Omental fat pad (tissue), 4 donors: ENCODE results near the gene SPAG5. TPM values are rescaled to one million over a fixed set of nuclear protein-coding genes. Genes with fewer than 3 reads are reported as not detected.
A peak's percentile ranks its signal among the peaks of the same experiment; 100 is the strongest.

Experiments
- ATAC-seq: fragments of 150-250 bp; one replicate; pipeline ENCODE4 v1.9.1; 2016; ENCODE audit warnings: mild to moderate bottlenecking, moderate library complexity; ENCODE audit not compliant: low FRiP score
- DNase-seq: peaks from one replicate; pipeline ENCODE4 v3.0.0-alpha.2; 2019; ENCODE audit warnings: low spot score
- total RNA-seq, 4 donors: library from RNA; depleted of rRNA; stranded (reverse); fragments of >200 nt; gene quantifications; one replicate each; pipeline ENCODE4 v1.1.0, GENCODE V29; 2016
- TF ChIP-seq, protein P1 (sequence below), 3 donors: fragments of 450-650 bp; IDR thresholded peaks; one replicate each; pipeline ENCODE4 v1.5.1; 2016 to 2017; ENCODE audit warnings: antibody characterized with exemption in 3 of 3, mild to moderate bottlenecking in 3 of 3, moderate library complexity in 2 of 3

SPAG5 gene
- total RNA-seq, 4 donors from 2014 or later = 0.50 to 12.0 (median 4.5) TPM

DNA sequence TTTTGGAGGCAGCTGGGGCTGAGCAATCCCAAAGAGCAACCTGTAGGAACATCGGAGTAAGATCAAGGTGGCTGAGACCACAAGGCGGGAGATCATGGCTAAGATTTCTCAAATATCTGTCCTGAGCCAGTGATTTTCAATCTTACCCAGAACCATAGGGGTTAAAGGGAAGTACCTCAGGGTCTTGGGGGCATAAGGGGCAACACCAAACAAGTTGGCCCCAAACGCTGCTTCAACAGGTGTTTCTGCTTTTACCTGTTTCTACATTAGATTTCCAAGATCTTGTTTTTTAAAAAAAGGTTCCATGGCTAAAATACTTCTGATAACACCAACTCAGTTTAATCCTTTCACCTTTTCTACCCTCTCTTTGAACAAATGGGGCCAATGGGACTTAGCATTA is 43.8 kb downstream of the SPAG5 start:
- TF ChIP-seq, protein P1, sequence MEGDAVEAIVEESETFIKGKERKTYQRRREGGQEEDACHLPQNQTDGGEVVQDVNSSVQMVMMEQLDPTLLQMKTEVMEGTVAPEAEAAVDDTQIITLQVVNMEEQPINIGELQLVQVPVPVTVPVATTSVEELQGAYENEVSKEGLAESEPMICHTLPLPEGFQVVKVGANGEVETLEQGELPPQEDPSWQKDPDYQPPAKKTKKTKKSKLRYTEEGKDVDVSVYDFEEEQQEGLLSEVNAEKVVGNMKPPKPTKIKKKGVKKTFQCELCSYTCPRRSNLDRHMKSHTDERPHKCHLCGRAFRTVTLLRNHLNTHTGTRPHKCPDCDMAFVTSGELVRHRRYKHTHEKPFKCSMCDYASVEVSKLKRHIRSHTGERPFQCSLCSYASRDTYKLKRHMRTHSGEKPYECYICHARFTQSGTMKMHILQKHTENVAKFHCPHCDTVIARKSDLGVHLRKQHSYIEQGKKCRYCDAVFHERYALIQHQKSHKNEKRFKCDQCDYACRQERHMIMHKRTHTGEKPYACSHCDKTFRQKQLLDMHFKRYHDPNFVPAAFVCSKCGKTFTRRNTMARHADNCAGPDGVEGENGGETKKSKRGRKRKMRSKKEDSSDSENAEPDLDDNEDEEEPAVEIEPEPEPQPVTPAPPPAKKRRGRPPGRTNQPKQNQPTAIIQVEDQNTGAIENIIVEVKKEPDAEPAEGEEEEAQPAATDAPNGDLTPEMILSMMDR (IDR thresholded peaks at IDR 0.05) = no peak
- ATAC-seq = no peak
- no peak for DNase-seq

DNA sequence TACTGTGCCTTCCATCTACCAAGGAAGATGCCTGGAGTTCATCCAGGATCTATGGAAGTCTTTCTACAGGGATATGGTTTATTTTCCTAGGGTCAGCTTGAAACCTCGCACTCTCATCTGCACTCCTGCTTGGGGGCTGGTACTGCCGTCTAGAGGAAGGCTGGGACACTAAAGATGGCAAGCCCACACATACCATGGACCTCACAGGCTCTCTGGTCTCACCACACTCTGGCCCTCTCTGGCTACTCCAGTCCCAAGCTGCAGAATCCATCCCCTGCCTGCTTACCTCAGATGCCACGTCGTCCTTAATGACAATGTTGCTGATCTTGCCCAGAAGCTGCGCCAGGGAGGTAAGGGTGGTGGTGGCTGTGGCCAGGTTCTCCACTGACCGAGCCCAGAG is 44.3 kb downstream of the SPAG5 start:
- TF ChIP-seq, protein P1 (IDR thresholded peaks at IDR 0.05) = no peak
- ATAC-seq (no peak), DNase-seq (no peak)

DNA sequence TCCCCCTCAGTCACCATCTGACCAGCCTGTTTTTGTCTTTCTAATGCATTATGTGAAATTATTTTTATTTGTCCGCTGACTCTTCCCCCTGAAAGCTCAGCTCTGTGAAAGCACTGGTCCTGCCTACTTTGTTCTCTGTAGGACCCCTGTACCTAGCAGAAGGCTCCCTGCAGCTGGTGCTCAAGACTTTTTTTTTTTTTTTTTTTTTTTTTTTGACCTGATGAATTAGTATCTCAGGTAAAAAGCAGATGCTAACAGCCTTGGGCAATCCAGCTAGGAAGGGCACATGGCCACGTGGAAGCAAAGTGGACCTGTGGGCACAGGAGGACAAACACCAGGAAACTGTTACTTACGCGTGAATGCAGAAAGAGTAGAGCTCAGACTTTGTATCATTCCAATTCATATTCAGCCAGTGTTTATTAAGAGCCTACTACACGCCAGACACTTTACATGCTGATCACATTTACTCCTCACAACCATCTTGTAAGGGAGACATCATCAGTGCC is 45.8 kb downstream of the SPAG5 start:
- no peak for ATAC-seq
- TF ChIP-seq, protein P1 (IDR thresholded peaks at IDR 0.05) = no peak
- no peak for DNase-seq

DNA sequence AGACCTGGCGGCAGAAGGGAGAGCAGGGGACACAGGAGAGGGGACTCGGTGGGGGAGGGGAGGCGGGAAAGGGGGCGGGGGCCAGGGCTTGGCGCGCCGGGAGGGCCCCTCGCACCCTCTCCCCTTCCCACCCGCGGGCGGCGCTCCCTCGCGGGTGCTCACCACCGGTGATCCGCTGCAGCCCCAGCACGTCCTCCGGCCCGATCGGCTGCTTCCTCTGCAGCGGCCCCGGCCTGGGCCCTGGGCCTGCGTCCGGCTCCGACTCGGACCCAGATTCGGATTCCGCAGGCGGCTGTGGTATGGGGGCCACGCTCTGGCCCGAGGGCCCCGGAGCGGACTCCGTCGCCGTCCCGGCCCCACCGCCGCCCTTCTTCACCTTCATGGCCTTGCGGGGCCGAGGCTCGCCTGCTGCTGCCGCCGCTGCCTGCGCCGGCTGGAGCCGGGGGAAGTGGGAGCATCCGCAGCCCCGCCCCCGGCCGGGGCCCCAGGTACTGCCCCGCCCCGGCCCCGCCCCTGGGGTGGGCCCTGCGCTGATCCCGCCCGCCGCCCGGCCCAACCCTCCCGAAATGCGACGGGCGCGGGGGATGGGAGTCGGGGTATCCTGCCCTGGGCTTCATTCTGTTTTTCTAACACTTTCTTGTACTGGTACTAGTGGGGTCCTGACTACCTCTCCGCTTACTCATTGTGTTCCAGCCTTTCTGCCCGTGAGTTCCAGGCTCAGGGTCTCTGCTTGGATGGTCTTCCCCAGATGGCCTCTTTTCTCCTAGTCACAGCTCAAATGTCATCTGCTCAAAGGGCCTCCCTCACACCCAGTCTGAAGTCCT is 46.4 kb downstream of the SPAG5 start, which contains the start of gene UNC119:
TSS of gene UNC119 (minus strand) at position 449 of the 824 bp plus-strand sequence. CDS start at position 382, 67 bp downstream.
- ATAC-seq = peak; percentile 88
- TF ChIP-seq, protein P1 (IDR thresholded peaks at IDR 0.05) = no peak
- peak; percentile 38 for DNase-seq

DNA sequence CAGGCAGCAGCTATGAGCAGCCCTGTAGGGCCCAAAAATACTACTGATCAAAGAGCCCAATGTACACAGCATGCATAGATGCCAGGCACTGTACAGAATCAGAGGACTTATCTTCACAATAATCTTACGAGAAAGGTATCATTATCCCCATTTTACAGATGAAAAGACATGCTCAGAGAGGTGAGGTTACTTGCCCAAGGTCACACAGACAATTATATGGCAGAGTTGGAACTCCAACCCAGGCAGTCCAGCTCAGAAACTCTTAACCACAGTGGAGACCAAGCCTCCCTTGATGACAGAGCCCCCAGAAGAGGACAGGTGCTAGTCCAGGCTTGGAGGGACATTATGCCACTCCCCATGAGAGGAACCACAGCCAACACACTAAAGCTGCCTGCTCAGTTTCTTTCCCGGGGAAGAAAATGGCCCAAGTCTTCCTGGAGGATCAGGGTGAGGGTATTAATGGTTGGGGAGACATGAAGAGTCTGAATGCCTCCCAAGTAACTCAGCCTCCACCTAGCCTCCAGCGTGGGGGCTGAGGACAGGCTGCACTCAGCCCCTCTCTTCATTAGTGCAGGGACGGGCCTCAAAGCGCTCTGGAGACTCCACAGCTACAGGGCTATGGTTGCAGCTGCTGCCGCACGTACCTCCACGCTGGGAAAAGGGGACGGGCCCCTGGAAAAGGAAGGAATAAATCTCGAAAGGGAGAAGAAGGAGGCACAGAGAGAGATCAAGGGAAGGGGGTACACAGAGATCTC is 47.2 kb downstream of the SPAG5 start:
- no peak for DNase-seq
- TF ChIP-seq, protein P1 (IDR thresholded peaks at IDR 0.05) = no peak
- ATAC-seq = no peak

DNA sequence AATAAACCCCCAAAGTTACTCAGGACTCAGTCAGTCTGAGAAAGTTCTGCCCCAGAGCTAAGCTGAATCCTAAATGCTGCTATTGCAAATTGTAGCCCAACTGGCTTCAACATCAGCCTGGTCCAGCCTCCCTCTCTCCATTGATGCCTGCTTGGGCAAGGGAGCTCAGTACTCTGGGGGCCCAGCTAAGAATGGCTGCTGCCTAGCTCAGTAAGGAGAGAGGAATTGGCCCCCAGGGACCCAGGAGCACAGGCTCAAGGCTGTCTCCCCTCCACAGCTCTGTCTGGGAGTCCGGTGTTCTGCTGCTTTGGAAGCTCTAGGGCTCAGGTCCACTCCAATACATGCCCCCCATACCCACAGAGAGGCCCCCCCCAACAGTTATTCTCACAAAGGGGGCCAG is 48.0 kb downstream of the SPAG5 start:
- ATAC-seq = no peak
- TF ChIP-seq, protein P1 (IDR thresholded peaks at IDR 0.05) = no peak
- DNase-seq = no peak
